Activated T-cell treated with anti-CD3 and anti-CD28 coated beads, Interleukin-2, amount 50 U/mL, for 48 hours (primary cell): ENCODE measurements around the gene TSFM.
"Not testable (repeated sequence)": the region's sequence is repeated elsewhere in the genome, so short reads cannot be mapped to it uniquely, and the experiment has no call there.

Source experiments
- DNase-seq, 2 experiments: peaks; one replicate each; pipeline ENCODE4 v3.0.0-alpha.2; 2020

TSFM gene

DNA sequence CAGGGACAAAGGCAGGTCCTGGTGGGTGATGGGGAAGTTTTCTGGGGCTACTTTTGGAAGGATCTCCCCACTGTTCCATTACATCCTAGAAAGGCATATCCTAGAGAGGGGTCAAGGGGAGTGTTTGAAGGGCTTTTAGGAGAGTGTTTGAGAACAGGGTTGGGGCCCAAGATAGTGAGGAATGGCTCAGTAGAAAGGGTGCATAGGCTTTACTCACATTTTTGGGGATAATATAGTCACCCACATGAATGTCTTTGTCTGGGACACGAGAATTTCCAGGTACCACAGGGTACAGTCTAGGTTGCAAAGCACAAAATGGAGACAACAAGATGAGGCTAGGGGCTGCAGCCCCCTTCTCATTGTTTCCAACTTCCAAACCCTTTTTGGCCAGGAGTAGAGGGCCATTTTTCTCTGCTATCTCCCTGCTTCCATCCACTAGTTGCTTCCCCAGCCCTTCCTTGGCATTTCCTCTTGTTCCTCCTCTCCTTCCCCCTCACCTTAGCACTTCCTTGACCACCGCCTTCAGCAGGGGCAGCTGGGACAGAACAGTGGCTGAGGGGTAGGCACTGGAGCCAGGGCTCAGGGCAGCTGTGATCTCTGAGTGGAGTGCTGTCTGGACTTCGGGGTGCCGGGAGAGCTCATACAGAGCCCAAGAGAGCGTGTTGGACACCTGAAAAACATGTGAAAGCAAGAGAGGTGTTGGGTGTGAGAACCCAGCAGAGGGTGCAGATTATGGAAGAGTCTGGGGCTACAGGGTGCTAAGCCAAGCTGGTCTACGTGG is 18.5 kb upstream of the TSFM start:
- DNase-seq: no peak

DNA sequence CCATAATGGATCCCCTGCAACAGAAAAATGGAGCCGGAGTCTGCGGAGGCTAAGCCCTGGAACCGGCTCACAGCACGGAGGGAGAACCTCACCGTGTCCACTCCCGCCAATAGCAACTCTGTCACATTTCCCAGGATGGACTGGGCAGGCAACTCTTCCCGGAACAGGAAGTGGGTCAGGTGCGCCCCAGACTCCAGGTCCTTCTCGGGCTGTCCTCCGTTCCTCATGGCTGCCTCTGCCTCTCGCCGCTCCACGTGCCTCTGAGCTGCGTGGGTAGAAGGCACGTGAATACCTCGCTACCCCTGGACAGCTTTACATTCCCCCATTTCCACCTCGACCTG is 18.0 kb upstream of the TSFM start:
- no peak for DNase-seq

DNA sequence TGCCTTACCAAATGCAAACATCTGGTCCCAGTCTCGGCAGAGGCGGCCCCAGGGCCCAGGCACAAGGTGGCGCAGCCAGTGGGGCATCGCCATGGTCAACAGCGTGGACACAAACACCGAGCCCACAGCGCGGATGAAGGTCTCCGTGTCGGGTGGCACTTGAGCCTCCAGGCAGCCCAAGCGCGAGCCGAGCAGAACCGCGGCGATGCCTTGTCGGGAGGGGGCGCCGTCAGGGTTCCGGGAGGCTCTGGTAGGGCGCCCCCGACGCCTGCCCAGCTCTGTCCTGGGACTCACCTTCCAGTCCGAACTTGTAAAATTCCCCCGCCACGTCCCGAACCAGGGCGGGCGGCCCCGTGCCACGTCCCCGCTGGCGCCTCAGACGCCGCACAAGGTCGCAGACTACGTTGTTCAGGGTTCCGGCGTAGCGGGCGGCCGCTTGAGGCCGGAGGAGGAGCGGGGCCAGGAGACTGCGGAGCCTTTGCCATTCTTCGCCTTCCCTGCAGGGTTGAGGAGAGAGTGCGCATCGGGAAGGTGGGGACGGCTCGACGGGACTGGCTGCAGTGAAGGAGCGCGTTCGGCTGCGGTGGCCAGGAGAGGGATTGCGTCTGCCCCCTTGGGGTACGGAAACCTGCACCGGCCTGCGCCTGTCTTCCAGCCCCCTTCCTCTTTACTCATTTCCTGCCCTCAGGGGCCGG is 17.4 kb upstream of the TSFM start:
- DNase-seq: peak; percentile 78 to 79

DNA sequence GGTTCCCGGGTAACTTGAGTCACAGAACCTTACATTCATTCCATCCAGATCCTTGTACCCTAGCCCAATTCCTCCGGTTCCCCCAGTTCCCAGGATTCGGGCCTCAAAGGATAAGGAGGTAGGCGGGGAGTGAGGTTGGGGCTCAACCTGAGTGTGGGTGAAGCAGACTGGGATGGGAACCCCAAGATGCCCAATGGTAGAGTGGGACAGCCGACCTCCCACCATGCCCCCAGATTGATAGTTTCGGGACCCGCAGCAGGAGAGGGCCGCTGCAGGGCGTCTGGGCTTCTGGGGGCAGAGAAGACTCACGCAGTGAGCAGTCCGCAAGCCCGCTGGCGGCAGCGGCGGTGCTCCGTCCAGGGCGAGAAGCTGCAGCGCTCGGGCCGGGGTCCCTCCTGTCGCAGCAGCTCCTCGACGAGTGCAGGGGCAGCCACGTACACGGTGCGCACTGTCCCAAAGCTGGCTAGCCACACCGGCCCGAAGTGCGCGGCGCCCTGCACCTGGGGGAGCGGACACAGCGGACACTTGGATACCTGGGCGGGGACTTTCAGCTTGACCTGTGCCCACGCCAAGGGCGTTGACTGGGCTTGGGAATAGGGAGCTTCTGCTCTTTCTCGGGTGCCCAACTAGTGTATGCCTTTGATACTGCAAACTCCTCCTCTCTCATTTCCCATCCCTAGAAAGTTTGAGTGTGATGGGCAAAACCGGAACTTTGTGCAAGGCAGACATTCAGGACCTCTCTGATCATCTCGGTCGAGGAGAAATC is 16.7 kb upstream of the TSFM start:
- no peak for DNase-seq

DNA sequence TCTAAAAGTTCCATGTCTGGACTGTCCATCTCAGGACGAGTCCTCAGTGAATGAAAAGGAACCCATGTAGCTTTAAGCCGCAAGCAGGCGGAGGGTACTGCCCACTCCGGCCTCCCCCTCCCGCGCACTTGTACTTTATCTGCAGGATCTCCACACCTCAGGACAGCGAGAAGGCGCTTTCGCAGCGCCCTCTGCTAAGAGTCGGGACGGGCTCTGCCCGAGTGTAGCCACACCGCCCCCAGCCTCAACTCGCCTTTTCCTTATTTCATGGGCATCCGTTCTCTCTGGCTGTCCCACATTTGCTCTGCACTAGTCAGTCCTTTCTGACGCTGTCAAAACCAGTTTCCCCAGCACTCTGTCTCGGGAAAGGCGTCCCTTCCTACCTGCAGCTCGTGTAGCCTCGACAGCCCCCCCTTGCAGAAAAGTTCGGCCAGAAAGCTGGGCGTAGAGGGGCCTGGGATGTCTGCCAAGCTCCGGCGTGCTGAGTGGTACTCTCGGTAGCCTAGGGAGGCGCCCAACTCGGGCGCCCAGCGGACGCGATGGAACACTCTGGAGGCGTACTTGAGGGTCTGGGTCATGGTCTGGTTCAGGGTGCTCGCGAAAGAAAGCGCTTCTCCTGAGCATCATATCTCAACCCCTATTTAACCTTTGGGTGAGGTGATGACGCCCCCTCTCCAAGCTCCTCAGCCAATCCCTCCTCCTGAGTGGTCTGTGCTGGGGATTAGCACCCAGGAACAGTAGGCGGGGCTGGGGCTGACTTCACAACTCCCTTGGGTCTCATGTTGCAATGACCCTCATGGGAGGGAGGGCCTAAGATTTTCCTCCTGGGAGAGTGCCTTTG is 15.9 kb upstream of the TSFM start, which contains the start of gene CYP27B1:
Gene CYP27B1, minus strand, starts transcription at position 615 of the 841 bp plus-strand sequence. Its CDS starts 37 bp downstream, at position 578.
- DNase-seq: peak; percentile 47 to 54

DNA sequence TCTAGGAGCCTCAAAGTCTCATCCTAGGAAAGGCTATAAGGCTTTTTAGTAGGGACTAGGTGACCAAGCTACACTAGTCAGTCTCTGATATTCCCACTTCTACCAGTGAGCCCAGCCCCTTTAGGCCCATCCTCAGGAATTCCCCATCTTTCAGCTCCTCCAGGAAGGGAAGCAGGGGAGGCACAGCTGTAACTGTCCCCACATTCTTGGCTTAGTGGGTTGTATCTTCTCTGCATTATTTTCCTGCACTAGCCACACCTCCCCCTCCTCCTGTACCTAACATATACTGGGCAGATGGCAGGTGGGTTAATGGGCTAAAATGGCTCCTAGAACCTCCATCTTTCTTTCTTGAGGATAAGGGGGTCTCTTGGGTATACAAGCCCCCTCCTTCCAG is 15.3 kb upstream of the TSFM start:
- no peak for DNase-seq

DNA sequence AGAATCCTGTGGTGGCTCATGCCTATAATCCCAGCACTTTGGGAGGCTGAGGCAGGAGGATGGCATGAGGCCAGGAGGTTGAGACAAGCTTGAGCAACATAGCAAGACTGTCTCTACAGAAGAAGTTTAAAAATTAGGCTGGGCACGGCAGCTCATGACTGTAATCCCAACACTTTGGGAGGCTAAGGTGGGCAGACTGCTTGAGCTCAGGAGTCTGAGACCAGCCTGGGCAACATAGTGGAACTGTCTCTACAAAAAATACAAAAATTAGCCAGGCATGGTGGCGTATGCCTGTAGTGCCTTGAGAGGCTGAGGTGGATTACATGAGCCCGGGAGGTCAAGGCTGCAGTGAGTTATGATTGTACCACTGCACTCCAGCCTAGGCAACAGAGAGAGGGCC is 14.7 kb upstream of the TSFM start:
- DNase-seq: no peak

DNA sequence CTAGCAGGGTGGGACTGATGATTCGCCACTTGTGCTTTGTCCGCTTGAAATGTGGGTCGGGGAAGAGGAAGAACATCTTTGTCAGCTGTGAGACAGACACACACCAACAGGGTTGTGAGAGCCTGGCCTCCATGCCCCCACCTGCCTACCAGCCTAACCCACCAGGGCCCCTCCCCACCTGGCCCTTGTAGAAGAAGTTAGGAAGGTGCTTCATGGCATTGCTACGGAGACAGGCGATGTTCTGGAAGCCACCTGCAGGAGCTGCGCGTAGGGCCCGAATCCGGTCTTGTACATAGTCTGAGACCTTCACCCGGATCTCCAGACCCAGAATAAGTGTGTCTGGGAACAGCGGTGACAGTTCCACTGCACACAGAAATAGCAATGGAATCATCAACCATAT is 13.0 kb upstream of the TSFM start:
- no peak for DNase-seq

DNA sequence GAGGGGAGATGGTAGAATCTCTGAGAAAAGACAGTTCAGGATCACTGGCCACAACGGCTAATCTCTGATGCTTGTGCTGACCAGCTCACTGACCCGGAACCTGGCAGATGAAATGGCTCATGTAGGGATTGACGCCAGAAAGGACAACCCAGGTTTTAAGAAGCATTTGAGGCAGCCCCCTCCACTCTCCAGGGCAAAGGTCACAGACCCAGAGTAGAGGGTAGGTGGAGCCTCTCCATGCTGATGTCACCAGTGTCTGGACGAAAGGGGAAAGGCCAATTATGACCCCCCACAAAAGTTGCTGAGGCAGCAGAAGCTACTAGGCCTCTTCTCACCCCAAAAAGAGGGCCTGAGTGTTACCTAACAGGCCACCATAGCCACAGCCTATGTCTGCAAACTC is 11.9 kb upstream of the TSFM start:
- no peak for DNase-seq

DNA sequence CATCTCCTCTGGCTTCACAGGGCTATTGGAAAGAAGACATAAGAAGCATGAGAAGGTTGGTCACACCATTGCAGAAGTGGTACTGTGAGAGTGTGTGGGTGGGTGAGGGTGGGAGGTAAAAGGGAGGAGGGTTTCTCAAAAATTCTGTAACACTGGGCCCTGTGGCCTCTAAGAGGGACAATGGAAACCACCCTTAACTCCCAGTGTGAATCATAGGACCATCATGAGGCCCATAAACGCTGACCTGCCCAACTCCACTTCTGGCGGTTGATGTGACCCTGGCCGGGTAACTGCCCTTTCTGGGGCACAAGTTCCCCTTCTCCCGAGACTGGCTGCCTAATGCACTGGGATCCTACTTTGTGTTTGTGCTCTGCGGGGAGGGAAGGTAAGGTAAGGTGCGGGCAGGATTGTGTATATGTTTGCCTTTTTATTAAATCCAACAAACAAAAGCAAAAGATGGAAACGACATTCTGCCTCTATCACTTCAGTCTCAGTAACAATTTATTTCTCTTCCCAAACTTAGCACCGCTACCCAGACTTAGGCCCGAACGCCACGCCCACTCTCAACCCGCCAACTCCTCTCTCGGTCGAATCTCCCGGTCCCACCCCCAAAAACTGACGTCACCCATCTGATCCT is 11.2 kb upstream of the TSFM start:
- DNase-seq: peak in 1 of 2 experiments; percentile 94

DNA sequence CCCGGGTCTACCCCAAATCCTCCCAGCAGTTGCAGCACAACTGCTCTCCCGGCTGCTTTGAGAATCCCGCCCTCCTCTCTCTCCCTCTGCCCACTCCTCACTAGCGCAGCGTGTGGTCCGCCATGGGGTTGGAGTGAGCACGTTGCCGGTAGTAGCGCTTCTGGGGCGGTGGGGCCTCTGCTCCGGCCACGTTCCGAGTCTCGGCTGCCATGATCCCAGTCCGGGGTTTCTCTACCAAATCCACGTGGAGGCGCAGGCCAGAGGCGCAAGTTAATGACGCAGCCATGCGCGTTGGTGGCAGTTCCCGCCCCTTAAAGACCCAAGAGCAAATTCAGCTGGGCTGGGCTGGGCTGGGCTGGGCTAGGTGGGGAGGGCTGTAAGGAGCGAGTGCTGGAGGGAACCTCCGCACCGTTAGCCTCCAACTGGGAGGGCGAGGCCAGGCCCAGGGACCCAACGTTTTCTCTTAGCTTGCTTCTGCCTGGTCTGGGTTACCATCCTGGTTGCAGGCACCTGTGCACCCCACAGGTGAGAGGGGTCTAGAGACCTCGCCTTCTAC is 10.6 kb upstream of the TSFM start, which contains the start of gene METTL1:
Gene METTL1, minus strand, starts transcription at position 233 of the 556 bp plus-strand sequence. Its CDS starts 22 bp downstream, at position 211.
- DNase-seq: peak; percentile 96

DNA sequence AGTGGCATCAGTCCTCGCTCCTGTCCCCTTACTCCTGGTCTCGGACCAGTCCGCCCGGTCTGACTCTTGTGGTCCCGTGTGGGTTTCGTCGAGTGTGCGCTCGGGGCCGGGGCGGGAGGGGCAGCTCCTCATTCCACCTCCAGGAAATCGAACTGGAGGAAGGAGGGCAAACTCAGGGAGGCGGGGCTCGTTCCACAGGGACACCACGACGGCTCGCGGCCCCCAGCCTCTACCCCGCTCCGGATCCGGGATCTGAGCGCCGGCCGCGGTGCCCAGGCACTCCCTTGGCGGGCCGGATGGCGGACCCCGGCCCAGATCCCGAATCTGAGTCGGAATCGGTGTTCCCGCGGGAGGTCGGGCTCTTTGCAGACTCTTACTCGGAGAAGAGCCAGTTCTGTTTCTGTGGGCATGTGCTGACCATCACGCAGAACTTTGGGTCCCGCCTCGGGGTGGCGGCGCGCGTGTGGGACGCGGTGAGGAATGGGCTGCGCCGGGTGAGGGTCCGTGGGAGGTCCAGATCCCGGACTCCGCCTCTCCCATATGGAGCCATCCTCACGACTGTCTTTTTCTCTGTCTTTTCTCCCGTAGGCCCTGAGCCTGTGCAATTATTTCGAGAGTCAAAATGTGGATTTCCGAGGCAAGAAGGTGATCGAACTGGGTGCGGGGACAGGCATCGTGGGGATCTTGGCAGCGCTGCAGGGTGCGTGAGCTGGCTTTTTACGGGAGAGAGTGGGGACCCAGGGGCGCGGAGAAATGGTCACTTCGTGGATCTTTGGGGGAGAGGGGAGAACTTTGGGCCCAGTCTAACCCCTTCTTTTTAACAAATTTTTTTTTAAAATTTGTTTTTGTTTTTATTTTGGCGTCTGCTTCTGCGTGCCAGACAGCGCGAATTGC is 9.9 kb upstream of the TSFM start, which contains the start of gene EEF1AKMT3:
Gene EEF1AKMT3, plus strand, starts transcription at position 186 of the 894 bp plus-strand sequence. Its CDS starts 111 bp downstream, at position 297.
- DNase-seq: no peak

DNA sequence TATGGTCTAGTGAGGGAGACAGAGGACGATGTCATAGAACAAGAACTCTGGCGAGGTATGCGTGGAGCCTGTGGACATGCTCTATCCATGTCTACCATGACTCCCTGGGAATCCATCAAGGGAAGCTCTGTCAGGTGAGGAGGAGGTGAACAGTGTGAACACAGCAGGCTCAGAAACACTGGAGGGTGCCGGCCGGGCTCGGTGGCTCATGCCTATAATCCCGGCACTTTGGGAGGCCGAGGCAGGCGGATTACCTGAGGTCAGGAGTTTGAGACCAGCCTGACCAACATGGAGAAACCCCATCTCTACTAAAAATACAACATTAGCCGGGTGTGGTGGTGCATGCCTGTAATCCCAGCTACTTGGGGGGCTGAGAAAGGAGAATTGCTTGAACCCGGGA is 8.0 kb upstream of the TSFM start:
- not testable (repeated sequence) for DNase-seq

DNA sequence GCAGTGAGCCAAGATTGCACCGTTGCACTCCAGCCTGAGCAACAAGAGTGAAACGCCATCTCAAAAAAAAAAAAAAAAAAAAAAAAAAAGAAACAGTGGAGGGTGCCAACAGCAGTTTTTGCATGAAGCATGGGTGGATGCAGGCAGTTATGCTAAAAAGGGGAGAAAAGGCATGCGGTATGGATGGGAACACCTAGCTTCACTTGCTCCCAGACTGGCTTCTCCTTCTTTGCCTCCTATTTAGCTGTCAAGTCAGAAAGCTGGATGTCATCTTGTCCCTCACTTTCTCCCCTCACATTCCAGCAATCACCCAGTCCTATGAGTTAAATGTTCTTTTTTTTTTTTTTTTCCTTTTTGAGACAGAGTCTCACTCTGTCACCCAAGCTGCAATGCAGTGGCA is 7.5 kb upstream of the TSFM start:
- no peak for DNase-seq

DNA sequence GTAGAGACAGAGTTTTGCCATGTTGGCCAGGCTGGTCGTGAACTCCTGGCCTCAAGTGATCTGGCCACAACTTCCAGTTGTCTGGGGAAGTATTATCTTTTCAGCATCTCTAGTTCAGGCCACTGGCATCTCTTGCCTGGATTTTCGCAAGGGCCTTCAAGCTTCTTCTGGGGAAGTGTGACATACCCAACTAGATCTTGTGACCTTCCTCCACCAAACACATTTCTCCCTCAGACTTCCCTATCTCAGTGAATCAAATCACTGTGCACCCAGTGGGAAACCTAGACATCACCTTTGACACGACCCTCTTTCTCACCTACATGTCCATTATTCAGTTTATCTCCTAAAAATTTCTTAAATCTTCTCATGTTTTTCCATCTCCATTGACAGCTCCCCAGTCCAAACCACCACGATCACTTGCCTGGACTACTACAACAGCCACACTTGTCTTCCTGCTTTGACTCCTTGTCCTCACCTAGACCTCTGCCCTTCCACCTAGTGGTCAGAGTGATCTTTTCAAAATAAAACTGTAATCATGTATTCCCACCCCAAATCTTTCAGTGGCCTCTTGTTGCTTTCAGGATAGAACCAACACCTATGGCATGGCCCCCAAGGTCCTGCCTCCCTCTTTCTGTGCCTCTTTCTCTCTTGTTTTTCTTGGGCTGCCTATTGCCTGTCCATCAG is 6.9 kb upstream of the TSFM start:
- peak in 1 of 2 experiments; percentile 11 for DNase-seq

DNA sequence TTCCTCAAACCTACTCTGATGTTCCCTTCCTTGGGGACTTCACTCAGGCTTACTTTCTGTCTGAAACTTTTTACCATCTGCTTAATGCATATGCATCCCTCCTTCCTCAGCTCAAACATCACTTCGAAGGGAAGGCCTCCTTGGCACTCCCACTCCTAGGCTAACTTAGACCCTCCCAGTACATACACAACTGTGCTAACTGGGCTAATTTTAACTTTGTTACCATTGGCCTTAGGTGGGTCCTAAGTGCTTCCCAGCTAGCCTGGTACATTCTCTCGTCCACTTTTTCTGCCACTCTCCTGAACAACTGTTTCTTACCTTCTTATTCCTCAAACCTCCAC is 6.4 kb upstream of the TSFM start:
- no peak for DNase-seq

DNA sequence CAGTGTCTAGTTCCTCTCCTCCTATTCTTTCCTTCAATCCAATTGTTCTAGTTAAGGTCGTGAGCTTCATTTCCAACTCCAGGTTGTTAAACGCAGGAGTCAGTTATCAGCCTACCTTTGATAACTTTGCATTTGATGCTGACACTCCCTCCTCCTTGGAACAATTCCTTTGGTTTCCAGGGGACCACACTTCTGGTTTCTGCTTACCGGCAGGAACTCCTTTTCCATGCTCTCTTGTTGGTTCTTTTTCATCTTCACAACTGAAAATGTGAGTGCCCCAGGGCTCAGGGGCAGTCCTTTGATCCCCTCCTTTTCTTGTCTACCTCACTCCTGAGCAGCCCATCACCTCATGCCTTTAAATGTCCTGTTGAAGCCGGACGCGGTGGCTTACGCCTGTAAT is 5.2 kb upstream of the TSFM start:
- DNase-seq: no peak

DNA sequence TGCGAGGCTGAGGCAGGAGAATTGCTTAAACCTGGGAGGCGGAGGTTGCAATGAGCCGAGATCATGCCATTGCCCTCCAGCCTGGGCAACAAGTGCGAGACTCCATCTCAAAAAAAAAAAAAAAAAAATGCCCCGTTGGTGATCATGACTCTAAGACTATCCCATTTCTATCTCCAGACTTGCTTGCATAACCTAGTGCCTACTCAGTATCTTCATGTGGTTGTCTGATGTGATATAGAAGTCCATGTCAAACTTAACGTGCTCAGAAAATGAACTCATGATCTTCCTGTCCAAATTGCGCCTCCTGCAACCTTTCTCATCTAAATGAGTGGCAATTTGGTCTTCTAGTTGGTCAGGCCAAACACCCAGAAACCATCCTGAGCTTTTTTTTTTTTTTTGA is 4.7 kb upstream of the TSFM start:
- DNase-seq: no peak

DNA sequence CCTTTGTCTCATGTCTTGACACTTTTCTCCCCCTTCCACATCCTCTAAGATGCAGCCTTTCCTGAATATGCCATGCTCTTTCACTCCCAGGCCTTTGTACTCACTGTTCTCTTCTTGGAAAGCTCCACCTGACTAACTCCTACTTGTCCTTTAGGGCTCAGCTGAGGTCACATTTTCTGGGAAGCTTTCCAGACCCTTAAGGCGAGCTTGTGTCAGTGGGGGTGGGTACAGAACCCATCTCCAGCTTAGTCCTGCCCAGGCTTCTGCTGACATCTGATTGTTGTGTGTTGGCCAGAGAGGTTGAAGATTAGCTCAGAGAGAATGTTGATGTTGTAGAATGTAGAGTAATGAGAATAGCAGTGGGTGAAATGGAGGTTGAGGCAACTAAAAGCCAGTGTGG is 2.9 kb upstream of the TSFM start:
- no peak for DNase-seq

DNA sequence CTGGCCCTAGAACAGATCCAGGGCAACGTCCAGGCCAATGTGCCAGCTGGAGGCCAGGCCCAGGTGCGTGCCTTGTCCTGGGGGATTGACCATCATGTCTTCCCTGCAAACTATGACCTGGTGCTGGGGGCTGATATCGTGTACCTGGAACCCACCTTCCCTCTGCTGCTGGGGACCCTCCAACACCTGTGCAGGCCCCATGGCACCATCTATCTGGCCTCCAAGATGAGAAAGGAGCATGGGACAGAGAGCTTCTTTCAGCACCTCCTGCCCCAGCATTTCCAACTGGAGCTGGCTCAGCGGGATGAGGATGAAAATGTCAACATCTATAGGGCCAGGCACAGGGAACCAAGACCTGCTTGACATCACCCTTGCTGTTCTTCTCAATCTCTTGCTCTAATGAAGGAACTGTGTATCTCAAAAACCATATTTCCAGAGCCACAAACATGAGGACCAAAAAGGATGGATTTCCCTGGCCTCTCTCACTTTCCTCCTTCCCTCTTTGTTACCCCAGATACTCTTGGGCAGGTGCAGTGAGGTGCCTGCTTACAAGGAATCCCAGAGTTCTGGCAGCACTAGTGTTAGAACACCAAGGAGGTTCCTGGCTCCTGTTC is 2.2 kb upstream of the TSFM start:
- DNase-seq: no peak
